ENCODE data around the gene PPP1R3D.
"Not testable (repeated sequence)": the region's sequence is repeated elsewhere in the genome, so short reads cannot be mapped to it uniquely, and the experiment has no call there.

PPP1R3D gene

DNA sequence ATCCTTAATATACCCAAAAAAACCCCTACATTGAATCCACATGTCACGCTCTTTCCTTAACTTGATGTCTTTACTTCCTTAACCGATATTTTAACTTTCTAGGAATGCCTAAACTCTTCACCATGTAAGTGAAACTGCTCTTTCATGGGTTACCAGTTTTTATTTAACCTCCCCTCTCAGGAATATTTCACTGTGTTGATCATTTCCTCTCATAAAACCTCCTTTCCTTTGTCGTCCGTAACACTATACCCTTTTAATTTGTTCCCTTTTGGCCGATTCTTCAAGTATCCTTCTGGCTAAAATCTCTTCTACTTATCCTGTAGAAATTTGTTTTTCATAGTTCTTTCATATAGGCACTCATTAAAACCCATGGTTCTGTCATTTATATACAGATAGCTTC, 31.2 kb downstream of the PPP1R3D start:
- no peak for DNase-seq

DNA sequence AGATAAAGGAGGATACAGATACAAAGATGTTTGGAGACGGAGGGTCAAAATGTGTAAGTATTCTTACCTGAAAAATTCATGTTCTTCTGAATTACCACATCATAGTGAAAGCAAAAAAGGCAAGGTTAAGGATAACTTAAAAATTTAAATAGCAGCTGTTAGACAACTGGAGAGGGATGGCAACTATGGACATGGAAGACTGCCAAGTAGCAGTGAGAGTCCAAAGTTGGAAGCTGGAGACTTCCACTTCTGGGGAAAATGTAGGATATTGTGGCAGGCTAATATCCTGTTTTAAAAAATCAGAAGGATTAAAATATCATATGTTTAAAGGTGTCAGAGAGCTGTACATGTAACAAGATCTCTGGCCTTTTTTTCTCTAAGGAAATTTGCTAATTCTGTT, 36.5 kb downstream of the PPP1R3D start:
- no peak for DNase-seq

DNA sequence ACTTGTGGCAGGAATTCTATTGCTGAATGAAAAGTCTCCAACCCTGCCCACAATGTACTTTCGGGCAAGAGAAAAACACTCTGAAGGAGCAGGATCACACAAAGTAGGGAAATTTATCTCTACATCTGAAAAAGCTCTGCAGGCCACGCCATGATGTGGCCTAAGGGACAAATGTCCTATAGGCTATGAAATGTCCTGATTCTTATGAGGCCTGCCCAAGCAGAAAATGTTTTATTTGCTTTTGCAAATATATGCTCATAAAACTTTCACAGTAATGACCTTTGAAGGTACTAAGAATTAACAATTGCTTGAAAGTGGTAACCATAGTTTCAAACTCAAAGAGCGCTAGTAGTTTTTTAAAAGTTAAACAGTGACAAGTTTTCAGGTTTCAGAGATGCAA, 37.6 kb downstream of the PPP1R3D start:
- DNase-seq = no peak

DNA sequence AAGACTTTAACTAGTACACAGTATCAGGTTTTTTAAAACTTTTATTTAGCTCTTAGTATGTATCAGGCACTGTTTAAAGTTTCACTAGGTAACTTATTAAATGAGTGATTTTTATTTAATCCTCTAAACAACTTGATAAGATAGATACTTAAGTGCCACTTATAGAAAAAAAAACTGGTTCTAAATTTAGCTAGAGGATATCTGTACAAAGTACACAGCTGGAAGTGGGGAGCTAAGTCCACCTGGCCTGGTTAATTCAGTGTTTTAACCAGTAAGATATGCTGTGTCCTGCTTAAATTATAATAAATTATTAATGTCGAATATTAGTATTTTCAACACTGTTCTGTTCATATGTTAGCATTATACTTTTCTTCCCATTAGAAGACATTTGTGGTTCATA, 44.2 kb downstream of the PPP1R3D start:
- DNase-seq = no peak

DNA sequence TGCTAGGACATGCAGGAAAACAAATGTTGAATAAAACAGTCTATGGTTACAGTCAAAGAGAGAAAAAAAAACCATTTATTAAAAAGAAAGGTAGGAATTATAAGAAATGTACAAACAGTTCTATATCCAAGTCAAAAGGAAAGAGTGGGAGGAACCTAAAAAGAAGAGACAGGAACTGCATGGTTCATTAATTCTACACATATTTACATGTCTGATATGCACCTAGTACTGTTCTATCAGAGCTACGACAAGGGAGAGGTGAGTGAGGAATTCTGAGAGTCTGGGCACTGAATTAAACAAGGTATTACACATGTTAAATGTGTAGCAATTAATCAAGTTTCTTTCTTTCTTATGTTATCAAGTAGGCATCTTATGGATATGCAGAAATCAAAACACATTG, 48.5 kb downstream of the PPP1R3D start:
- no peak for DNase-seq

DNA sequence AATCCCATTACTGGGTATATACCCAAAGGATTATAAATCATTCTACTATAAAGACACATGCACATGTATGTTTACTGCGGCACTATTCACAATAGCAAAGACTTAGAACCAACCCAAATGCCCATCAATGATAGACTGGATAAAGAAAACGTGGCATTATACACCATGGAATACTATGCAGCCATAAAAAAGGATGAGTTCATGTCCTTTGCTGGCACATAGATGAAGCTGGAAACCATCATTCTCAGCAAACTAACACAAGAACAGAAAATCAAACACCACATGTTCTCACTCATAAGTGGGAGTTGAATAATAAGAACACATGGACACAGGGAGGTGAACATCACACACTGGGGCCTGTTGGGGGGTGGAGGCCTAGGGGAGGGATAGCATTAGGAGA, 50.1 kb downstream of the PPP1R3D start:
- not testable (repeated sequence) for DNase-seq

DNA sequence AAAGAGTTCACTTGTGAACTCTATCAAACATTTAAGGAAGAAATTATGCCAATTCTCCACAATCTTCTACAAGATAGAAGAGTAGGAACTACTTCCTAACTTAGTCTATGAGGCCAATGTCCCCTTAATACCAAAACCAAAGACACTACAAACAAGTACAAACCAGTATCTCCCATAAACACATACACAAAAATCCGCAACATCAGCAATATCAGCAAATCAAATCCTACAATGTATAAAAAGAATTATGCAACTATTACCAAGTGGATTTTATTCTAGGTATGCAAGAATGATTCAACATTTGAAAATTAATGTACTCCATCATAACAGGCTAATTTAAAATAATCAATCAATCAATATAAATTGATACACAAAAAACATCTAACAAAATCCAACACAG, 52.1 kb downstream of the PPP1R3D start:
- no peak for DNase-seq
